ENCODE results near the gene CASP10.
"Not testable (repeated sequence)": the region's sequence is repeated elsewhere in the genome, so short reads cannot be mapped to it uniquely, and the experiment has no call there.

The CASP10 gene

GRCh38 chr2:201182650-201183364 is at the start of gene CASP10:
CASP10 (plus strand) TSS chr2:201183141; CDS start chr2:201185778, 2,637 bp downstream.
- peak; percentile 69 for DNase-seq

GRCh38 chr2:201135386-201135785 is 47.6 kb upstream of the CASP10 start:
- no peak for DNase-seq

GRCh38 chr2:201136889-201137321 is 46.0 kb upstream of the CASP10 start:
- no peak for DNase-seq

GRCh38 chr2:201137505-201138400 is 45.2 kb upstream of the CASP10 start:
- no peak for DNase-seq

GRCh38 chr2:201138401-201138970 is 44.5 kb upstream of the CASP10 start:
- DNase-seq: no peak

- DNase-seq: not testable (repeated sequence)
Observed at GRCh38 chr2:201138986-201139781, 43.8 kb upstream of the CASP10 start.

- DNase-seq: no peak
Observed at GRCh38 chr2:201139836-201140604, 42.9 kb upstream of the CASP10 start.

- DNase-seq: no peak
Observed at GRCh38 chr2:201144101-201145051, 38.6 kb upstream of the CASP10 start.

GRCh38 chr2:201148434-201148990 is 34.4 kb upstream of the CASP10 start:
- no peak for DNase-seq

- no peak for DNase-seq
Observed at GRCh38 chr2:201149064-201149820, 33.7 kb upstream of the CASP10 start.

- not testable (repeated sequence) for DNase-seq
Observed at GRCh38 chr2:201149821-201150165, 33.1 kb upstream of the CASP10 start.

- DNase-seq: no peak
Observed at GRCh38 chr2:201150454-201151020, 32.4 kb upstream of the CASP10 start.

GRCh38 chr2:201151127-201151981 is 31.6 kb upstream of the CASP10 start:
- peak; percentile 52 for DNase-seq

GRCh38 chr2:201152517-201152916 is 30.4 kb upstream of the CASP10 start:
- DNase-seq: no peak

- no peak for DNase-seq
Observed at GRCh38 chr2:201152999-201153815, 29.7 kb upstream of the CASP10 start.

- no peak for DNase-seq
Observed at GRCh38 chr2:201154615-201155399, 28.1 kb upstream of the CASP10 start.

- no peak for DNase-seq
Observed at GRCh38 chr2:201156036-201156435, 26.9 kb upstream of the CASP10 start.

Data from activated CD4-positive, alpha-beta T cell treated with anti-CD3 and anti-CD28 coated beads, Interleukin-10, Interleukin-2, amounts not matched to agents 100 ng/mL and 50 ng/mL, durations not matched to agents 16 hours and 8 hours (primary cell).